SHP77 treated with DMSO at 0.1 percent for 48 hours (cell line): ENCODE results near the gene ZNF134.

Experiments
- DNase-seq: peaks from one replicate; lab custom pipeline; 2025; lab: John Stamatoyannopoulos, UW

Gene ZNF134

GRCh38 chr19:57613941-57614743 is at the start of gene ZNF134:
TSS of gene ZNF134 (plus strand) at chr19:57614242. CDS start at chr19:57619469, 5,227 bp downstream.
- peak; percentile 82 for DNase-seq

DNA sequence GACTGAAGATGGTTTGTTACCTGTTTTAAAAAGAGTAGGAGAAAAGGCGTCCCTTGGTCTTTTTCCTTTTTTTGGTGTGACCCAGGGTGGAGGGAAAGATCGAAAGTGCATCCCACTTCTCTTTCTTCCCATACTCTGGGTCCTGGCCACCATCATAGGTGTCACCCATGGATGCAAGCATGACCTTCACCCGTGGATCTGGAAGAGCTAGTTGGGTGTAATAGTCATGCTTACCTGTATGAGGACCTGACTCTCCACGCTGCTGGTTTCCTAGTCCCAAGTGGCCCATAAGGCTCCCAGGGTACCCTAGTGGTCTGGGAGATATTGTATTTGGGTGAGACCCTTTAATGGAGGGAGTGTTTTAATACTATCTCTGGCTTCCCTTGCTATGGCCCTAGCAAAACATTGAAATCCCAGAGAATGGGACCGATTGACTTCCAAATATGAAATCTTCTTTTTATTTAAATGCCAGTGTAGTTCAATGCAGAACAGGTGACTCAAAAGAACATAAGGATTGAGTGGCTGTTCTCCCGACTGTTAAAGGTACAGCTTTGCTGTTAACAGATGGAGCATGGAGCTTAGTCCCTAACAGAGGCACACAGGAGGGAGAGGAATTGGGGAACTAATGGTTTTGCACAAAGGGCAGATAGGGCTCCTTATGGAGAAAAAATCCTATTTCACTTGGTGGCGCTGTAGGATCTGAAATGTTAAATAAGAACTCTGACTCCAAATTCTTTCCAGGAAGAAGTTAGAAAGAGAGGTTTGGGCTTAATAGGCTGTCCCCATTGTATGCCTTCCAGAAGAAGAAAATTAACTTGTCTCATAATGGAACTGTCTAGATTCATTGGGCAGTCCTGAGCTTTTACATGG is 47.4 kb upstream of the ZNF134 start:
- no peak for DNase-seq

- DNase-seq, result no peak
Observed at GRCh38 chr19:57570707-57571106, 43.3 kb upstream of the ZNF134 start.

GRCh38 chr19:57572415-57572947 is 41.6 kb upstream of the ZNF134 start:
- DNase-seq, result no peak

DNA sequence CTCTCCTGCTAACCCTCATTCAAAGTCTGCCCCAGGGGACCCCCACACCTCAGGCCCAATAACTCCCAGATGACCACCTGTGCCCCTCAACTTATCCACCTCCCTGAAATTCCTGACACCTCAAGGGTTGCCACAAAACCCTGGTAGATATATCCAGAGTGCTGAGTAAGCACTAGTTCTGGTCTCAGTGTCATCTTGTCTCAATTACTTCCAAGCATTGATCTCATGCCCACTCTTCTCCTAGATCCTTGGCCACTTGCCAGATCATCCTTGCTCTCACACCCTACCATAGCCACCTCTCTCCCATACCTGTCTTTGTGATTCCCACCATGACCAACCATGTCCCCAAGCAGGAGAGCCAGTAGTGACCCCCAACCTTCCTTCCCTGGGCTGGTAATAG is 37.4 kb upstream of the ZNF134 start:
- DNase-seq, result no peak

DNA sequence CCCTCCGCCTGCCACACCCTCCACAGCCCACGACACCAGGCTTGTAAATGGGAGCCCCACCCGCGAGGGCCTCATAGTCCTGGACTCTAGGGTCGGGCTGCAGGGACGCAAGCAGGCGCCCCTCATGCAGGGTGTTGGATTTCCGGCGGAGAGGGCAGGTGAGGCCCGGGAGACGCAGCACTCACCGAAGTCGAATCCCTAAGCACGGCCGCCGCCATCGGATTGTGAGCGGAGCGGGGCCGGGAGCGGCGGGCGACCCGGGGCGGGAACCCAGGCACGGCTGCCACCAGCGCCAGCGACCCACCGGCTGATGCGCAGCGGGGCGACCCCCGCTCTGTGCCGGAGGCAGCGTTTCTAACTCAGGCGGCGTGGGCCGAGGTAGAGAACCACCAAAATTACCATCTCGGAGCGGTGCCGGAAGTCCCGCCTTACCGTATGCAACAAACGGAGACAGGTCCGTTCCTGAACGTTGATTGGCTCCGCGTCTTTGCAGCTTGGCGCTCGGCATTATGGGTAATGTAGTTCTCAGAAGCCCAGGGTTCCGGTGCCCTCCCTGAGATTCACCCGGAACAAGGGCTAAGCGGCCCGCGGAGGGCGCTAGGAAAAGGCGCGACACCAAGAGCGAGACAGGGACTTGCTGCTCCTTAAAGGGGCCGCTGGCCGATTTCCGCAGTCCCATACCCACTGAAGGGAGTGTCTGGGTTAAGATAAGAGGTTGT is 35.4 kb upstream of the ZNF134 start, which contains the start of gene ZNF416:
Gene ZNF416, minus strand, starts transcription at position 425 of the 719 bp plus-strand sequence. Its CDS starts 207 bp downstream, at position 218.
- DNase-seq, result peak; percentile 88

DNA sequence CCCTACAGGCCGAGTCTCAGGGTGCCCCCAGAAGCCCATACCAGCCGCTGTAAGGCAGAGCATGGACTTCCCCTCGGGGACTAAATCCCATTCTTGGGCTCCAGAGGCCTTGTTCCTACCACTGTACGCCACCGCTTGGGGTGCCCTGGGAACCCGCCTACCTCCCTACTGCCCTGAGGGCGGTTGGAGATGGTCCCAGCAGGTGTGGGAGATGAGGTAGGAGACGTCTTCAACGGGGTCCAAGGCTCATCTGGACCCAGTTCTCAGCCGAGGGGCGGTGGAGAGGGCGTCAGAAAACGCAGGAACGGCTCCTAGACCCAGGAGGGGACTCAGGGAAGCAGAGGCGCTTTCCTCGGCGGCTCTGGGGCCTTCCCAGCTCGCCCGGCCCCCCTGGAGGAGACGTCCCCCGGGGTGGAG is 30.9 kb upstream of the ZNF134 start:
- no peak for DNase-seq

DNA sequence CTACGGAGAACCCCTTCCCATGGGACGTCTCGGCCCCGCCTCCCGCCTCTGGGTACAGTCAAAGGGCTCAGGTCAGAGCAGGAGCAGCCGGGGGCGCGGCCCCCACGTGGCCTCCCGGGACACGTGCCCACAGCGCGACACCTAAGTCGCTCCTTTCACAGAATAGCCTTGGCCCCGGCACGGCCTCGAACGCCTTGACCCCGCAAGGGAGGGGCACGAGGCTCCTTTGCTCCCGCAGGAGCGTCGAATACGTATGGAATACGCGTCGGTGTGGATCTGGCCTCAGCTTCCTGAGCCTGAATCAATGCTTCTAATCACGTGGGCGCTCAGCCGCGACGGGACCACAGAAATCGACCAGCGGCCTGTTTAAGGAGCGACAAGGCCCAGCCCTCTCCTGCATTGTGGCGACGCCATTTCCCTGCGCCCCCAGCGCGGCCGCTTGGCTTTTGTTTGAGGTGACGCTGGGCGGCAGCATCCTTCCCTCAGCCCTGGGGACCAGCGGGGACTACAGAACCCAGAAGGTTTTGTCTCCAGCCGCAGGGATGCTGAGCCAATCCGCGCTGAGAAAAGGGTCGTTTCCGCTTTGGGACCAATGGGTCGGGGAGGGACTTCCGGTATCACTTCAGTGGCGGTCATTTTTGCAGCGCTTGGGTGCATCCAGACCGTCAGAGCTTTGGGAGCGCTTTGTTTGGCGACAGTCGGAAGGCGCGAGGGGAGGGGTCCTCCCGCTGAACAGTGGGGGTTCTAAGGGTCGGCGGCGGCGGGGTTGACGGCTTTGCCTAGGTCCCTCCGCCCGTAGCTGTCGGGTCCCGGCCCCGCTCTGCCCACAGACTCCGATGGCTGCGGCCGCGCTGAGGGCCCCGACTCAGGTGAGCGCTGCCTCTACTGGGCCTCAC is 30.3 kb upstream of the ZNF134 start, which contains the start of gene ZIK1:
Gene ZIK1, plus strand, starts transcription at position 625 of the 896 bp plus-strand sequence. Its CDS starts 212 bp downstream, at position 837.
- DNase-seq, result no peak

DNA sequence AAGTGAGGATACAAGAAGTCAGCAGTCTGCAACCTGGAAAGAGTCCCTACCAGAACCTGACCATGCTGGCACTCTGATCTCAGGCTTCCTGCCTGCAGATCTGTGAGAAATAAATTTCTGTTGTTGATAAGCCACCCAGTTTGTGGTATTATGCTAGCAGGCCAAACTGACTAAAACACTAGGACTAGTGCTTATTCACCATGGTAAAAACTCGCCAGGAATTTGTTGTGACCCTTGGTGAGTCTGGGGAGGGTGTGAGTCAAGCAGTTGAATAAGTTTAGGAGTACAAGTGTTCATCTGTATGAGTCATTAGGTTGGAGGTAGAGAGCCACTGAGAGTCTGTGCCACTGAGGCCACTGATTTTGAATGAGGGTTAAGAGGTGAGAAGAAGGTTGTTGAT is 26.5 kb upstream of the ZNF134 start:
- no peak for DNase-seq

GRCh38 chr19:57599377-57599760 is 14.7 kb upstream of the ZNF134 start:
- DNase-seq, result no peak

DNA sequence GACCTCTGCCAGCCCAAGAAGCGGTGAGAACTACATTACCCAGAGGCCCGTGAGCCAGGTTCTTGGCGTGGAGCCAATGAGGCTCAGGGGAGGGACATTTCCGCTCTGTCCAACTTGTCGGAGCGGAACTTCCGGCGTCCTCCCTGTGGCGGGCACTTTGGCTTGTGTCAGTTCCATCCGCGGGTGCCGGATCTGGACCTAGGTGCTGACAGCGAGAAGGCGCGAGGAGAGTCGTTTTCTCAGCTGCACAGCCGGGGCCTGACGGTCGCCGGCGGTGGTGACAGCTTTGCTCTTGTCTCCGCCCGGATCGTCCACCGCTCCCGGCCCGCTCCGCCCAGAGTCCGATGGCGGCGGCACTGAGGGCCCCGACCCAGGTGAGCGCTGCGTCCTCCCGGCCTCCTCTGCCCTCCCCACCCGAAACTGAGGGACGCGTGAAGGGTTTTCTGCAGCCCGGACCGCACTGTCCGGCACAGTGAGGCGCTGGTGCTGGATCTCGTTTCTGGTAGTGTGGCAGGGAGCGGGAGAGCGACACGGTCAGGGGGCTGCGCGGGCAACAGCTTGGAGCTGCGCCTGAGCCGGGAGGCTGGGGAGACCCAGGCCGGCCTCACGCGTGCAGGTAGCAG is 14.2 kb upstream of the ZNF134 start, which contains the start of gene ZNF530:
Gene ZNF530, plus strand, starts transcription at position 125 of the 623 bp plus-strand sequence. CDS start 4,461 bp downstream, outside the sequence.
- DNase-seq, result peak; percentile 74

DNA sequence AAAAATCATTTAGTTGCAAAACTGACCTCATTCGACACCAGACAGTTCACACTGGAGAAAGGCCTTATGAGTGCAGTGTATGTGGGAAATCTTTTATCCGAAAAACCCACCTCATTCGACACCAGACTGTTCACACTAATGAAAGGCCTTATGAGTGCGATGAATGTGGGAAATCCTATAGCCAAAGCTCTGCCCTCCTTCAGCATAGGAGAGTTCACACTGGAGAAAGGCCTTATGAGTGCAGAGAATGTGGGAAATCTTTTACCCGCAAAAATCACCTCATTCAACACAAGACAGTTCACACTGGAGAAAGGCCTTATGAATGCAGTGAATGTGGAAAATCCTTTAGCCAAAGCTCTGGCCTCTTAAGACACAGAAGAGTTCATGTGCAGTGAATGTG is 7.1 kb upstream of the ZNF134 start:
- DNase-seq, result no peak

GRCh38 chr19:57611113-57611512 is 2.9 kb upstream of the ZNF134 start:
- no peak for DNase-seq

DNA sequence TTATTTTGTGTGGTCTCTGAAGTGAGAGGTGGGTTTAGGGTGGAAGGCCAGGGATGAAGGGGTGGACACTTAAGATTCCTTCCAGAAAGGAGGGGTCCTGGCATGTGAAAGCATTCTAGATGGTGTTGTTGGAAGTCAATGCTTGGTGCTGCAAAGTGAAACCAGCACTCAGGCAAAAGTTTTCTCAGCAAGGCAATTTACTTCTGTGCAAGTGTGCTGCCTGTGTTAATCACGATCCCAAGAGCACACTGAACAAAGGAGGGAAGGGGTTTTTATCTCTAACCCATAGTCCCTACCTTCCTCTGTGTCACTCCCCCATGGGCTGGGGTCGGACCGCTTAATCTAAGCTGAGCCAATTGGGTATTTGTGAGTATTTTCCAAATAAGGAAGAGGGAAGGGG is 1.3 kb downstream of the ZNF134 start:
- no peak for DNase-seq

DNA sequence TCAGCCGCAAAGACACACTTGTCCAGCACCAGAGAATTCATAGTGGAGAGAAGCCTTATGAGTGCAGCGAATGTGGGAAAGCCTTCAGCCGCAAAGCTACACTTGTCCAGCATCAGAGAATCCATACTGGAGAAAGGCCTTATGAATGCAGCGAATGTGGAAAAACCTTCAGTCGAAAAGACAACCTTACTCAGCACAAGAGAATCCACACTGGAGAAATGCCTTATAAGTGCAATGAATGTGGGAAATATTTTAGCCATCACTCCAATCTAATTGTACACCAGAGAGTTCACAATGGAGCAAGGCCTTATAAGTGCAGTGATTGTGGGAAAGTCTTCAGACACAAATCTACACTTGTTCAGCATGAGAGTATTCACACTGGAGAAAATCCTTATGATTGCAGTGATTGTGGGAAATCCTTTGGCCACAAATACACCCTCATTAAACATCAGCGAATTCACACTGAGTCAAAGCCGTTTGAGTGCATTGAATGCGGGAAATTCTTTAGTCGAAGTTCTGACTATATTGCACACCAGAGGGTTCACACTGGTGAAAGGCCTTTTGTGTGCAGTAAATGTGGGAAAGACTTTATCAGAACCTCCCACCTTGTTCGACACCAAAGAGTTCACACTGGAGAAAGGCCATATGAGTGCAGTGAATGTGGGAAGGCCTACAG is 6.8 kb downstream of the ZNF134 start:
- no peak for DNase-seq

GRCh38 chr19:57623091-57623490 is 9.0 kb downstream of the ZNF134 start:
- DNase-seq, result no peak

DNA sequence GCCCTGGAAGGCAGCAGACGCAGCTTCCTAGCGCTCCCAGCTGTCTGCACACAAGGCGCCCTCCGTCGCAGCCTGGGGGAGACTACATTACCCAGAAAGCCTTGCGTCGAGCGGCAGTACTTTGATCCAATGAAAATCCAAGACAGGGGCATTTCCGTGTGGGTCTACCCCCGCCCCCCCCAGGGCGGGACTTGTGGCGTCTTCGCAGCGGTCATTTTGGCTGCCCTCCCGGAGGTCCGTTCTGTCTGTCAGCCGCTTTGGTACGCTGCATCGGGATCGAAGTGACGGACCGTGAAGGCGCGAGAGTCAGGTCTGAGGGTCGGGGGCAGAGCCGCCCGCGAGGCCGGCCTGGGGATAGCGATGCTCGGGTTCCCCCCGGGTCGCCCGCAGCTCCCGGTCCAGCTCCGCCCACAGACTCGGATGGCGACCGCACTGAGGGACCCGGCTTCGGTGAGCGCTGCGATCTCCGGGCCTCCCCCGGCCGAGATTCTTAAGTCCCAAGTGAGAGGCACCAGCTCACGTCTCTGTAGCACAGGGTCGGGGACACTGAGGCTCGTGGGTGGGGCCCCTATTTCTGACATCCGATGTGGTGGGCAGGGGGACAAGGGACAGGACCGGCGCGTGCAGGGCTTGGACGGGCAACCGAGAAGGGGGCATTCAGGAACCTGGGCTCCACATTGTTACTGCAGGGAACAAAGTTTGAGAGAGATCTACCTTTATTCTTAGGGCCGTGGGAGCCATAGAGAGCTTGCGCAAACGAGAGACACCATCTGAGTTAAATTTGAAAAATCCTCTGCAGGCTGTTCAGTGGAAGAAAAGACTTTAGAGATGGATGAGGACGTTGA is 19.2 kb downstream of the ZNF134 start, which contains the start of gene ZNF211:
Gene ZNF211, plus strand, starts transcription at position 182 of the 845 bp plus-strand sequence. Its CDS starts 179 bp downstream, at position 361.
- DNase-seq, result peak; percentile 84

DNA sequence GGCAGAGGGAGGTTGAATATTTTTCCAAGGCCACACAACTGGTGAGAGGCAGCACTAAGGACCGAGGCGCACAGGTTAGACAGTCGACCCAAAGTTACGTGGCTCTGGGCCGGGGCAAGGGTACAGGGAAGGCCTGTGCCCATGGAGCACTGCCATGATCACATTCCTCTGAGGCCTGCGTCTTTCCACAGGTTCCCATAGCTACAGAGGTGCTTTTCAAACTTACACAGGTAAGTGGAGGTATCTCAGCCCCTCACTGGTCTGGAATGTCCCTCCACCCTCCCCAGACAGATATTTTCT is 19.7 kb downstream of the ZNF134 start:
- DNase-seq, result no peak

DNA sequence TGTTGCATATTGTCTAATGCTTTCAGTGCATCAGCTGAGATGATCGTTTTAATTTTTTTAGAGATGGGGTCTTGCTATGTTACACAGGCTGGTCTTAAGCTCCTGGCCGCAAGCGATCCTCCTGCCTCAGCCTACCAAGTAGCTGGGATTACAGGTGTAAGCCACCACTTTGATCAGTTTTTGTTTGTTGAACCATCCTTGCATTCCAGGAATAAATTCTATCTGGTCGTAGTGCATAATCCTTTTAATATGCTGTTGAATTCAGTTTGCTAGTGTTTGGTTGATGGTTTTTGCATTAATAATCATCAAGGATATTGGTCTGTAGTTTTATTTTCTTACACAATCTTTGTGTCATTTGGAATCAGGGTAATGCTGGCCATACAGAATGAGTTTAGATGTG is 23.3 kb downstream of the ZNF134 start:
- DNase-seq, result no peak
